HG03439 (cell line): Measurements from ENCODE around the gene LGALS3.
"Not testable (repeated sequence)": the region's sequence is repeated elsewhere in the genome, so short reads cannot be mapped to it uniquely, and the experiment has no call there.

Experiments
- ATAC-seq: cut with Tn5 transposase; IDR thresholded peaks from one replicate; pipeline ENCODE4 v1.9.1; 2021; ENCODE audit warnings: mild to moderate bottlenecking, moderate library complexity; ENCODE audit not compliant: unreplicated experiment

LGALS3 gene

GRCh38 chr14:55129086-55129427 is at the start of gene LGALS3:
Gene LGALS3 (plus strand): TSS chr14:55129252. CDS start chr14:55137374, 8,122 bp downstream.
- ATAC-seq = peak; percentile 62

- ATAC-seq = not testable (repeated sequence)
These were observed 49.1 kb upstream of the LGALS3 start for GRCh38 chr14:55079961-55080360.

GRCh38 chr14:55084401-55085059 is 44.5 kb upstream of the LGALS3 start:
- ATAC-seq = no peak

GRCh38 chr14:55085060-55085660 is 43.9 kb upstream of the LGALS3 start:
- ATAC-seq = no peak

- no peak for ATAC-seq
These were observed 42.1 kb upstream of the LGALS3 start for GRCh38 chr14:55086938-55087337.

GRCh38 chr14:55088356-55088755 is 40.7 kb upstream of the LGALS3 start:
- ATAC-seq = no peak

GRCh38 chr14:55092341-55092740 is 36.7 kb upstream of the LGALS3 start:
- no peak for ATAC-seq

GRCh38 chr14:55094292-55095157 is 34.5 kb upstream of the LGALS3 start:
- no peak for ATAC-seq

- ATAC-seq = peak; percentile 65
These were observed 31.0 kb upstream of the LGALS3 start for GRCh38 chr14:55097881-55098560.

GRCh38 chr14:55098561-55098898 is 30.5 kb upstream of the LGALS3 start:
- no peak for ATAC-seq

- ATAC-seq = no peak
These were observed 29.3 kb upstream of the LGALS3 start for GRCh38 chr14:55099756-55100155.

- no peak for ATAC-seq
These were observed 27.4 kb upstream of the LGALS3 start for GRCh38 chr14:55101698-55102097.

- ATAC-seq = peak; percentile 71
These were observed 26.9 kb upstream of the LGALS3 start for GRCh38 chr14:55102141-55102621.

- peak; percentile 29 for ATAC-seq
These were observed 25.9 kb upstream of the LGALS3 start for GRCh38 chr14:55103005-55103640.

GRCh38 chr14:55103971-55104954 is 24.8 kb upstream of the LGALS3 start:
- ATAC-seq = no peak

- ATAC-seq = no peak
These were observed 23.1 kb upstream of the LGALS3 start for GRCh38 chr14:55105991-55106390.

- peak; percentile 66 for ATAC-seq
These were observed 21.1 kb upstream of the LGALS3 start for GRCh38 chr14:55107766-55108554.

GRCh38 chr14:55109836-55110235 is 19.2 kb upstream of the LGALS3 start:
- ATAC-seq = no peak
